ENCODE results near the gene IL21R.

The IL21R gene

DNA sequence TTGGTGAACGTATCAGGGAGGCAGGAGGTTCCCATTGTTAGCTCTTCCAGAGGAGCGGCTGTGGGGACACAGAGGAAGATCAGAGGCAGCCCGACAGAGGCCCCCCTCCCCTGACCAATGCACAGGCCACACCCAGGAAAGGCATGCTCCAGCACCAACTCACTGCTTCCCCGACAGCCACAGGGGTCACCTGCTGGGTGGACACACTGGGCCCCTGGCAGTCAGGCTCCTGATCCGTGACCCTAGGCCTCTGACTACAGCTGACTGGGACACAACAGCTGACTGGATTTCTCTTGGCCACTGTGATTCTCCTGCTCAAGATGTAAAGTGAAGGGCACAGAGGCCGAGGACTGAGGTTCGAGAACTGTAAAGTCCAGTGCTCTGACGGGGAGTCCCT lies 63.5 kb downstream of the IL21R start:
- no peak for DNase-seq

DNA sequence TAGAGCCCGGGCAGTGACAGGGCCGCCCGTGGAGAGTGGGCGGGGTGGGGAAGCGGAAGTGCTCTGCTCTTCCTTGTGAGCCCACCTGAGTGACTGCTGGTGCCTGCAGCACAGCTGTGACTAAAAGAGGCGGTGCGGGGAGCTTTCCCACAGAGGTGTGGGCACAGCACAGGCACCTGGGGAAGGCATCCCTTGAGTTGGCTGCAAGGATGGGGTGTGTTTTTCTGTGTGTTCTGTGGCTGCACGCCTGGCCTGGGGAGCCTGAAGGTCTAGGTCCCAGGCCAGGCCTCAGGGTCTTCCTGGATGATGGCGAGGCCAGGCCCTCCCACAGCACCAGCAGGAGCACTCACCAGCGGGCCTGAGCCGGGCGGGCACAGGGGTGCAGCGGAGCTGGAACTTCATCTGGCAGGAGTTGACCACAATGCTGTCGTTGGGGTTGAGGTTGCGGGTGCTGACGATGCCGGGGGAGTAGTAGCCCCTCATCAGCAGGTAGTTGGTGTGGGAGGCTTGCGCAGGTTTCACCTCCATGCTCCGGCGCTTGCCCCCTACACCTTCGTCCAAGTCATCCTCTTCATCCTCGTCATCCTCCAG lies 67.1 kb downstream of the IL21R start:
- no peak for DNase-seq

DNA sequence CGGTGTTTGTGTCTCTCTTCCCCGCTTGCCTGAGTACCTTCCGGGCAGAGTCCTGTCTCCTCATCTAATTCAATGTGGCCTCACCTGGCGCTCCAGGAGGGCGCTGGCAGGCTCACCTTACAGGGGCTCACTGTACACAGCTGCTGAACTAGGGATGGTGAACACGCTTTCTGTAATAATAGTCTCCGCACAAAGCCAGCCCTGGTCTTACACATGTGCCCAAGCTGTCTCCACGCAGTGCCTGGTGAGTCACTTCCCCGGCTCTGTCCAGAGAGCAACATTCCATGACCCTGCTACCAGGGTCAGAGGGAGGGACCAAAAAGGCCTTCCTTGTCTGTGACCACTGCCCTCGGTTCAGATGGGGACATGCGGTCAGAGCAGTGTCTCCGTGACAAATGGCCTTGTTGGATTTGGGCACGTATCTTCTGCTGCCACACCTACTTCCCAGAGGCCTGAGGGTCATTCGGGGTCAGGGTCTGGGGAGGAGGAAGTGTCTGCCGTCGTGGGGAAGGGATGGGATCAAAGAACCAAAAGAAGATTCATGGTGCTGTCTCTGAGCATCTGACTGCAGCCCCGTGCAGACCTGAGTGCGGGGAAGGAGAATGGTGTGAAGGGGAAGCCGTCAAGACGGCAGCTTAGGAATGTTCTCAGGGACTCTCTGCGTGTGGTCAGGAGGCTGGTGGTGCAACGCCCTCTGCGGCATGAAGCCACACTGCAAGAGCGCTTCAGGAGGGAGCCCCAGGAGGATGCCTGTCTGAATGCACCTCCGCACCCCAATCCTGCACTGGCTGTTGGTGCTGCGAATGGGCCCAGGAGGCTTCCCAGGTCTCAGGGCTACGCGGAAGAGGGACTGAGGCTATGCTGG lies 68.8 kb downstream of the IL21R start:
- no peak for DNase-seq

DNA sequence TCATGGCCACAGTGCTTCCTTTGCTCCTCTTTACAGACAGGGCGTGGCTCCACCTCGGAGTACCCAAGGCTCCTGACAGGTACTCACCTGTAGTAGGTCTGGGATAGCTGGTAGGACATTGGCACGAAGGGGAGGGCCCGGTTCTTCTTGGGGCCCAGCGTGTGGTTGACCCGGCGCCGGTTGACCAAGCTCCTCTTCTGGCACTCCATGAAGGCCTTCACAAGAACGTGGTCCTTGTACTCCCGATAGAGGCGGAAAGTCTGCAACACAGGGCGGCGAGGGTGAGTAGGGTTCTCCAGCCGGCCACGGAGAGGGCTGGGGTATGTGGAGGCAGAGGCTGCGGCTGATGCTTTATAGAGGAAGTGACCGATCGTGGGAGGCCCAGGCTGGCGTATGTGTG lies 69.7 kb downstream of the IL21R start:
- no peak for DNase-seq

DNA sequence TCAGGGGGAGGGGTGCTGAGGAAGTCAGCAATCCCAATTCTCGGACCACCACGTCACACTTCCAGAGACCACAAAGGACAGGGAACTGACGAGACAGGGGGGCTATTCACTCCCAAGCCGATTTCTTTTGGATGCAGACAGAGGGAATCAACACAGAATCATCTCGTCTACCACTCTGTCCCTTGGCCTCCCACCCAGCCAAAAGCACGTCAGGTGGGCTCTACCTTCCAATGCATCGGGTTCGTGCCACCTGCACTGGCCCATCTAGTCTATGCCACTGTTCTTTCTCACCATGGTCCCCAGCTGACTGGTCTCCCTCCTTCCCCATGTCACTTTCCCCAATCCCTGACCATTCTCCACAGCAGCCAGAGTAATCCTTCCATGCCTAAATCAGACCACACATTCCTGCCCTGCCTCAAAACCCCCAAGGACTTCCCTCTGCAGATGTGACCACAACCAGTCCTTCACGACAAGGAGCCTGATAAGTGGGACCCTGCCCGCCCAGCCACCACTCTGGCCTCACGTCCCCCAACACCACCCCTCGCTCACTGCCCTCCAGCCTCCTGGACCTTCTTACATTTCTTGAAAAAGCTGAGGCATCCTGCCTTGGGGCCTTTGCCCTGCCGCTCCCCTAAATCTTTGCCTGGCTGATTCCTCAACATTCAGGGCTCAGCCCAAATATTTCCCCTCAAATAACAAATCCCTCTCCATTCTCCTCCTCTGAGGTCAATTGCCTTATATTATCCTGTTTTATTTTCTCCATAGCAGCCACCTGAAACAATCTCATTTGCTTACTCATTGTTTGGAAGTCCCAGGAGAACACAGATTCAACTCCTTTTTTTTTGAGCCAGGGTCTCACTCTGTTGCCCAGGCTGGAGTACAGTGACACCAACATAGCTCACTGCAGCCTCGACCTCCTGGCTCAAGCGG lies 70.4 kb downstream of the IL21R start:
- no peak for DNase-seq

DNA sequence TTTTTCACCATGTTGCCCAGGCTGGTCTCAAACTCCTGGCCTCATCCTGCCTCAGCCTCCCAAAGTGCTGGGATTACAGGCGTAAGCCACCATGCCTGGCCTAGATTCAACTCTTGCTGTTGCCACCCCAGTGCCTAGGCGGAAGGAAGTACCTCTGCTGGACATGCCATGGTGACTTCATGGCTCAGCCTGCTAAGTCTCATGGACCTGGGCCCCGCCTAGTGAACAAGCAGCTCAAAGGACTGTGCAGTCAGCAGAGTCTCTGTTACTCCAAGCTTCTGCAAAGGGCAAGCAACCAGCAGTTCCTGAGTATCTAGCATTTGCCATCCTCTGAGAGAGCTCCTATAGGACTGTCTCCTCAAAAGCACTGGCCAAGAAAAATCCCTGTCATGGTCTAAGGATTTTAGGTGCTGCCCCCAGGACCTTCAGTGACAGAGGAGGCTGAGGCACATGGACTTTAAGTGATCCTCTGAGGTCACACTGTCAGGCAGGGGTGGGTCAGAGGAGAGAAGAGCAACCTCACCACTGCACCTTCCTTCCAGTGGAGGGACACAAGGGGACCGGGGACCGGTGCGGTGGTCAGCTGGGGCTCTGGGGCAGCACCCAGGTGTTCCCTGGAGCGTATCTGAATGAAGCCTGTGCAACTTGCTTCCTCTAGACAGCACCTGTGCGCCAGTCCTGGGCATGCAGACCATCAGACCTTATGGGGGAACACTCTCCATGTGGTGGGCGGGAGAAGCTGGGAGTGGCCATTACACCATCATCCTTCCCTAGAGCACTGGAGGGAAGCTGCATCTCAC lies 71.3 kb downstream of the IL21R start:
- DNase-seq = no peak

DNA sequence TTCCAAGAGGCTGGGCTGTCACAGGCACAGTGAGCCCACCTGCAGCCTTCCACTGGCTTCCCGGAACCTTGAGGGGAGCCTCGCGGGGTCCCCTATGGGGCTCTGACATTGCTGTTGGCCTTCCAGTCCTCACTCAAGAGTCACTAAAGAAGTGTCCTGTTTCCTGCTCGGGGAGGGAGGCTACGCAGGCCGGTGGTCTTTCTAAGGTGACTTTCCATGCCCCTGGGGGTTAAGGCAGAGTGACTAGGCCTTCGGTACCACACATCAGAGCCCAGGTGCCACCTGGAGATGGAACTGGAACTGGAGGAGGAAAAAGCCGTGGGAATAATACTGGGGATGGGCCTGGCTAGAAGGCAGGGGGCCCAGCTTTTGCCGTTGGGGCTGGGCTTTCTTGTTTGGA lies 72.1 kb downstream of the IL21R start:
- DNase-seq = no peak

DNA sequence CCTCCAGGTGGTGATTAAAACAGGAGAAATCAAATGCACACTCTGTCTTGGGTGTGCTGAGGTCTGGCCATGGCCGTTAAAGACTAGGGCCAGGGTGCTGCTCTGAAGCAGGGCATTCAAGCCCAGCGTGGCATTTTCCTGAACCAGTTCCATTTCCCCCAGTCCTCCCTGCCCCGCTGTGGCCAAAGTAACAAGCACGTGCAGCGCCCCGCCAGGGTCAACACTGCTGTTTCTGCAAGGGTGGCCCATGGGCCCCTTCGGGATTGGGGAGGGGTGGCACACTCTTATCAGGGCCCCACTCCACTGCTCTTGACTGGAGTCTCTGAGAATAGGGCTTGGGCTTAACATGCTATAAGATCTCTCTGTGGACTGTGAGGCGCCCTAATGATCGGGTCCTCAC lies 72.9 kb downstream of the IL21R start:
- no peak for DNase-seq

DNA sequence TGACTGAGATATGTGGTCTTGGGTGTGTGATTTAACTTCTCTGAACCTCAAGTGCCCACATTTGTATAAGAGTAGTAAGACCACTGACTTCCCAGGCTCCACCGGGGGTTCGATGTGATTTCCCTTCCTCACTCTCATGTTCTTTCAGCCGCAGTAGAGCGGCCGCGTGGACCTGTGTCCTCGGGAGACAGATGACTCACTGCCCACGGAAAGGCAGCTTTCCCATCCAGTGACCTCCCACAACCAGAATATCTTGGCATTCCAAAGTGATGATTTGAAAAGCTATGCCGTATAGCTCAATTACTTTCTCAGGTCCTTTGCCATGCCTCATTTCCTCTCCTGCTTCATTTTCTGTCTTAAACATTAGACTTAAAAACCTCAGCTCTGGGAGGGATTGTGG lies 73.6 kb downstream of the IL21R start:
- no peak for DNase-seq

DNA sequence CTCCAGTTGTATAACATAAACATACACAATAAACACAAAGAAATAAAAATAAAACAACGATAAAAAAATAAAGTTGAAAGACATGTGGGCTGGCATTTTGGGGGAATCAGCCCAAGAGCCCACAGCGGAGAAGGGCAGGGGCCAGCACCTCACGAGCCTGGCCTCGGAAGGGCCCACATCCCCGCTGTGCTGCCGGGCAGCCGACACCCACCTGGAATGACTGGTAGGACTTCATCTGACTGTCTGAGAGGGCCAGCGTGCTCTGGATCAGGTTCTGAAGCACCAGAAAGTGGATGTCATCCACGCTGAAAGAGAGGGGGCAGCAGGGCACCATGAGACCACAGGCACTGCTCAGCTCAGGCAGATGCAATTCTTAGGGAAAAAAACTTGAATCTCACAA lies 74.3 kb downstream of the IL21R start:
- no peak for DNase-seq

DNA sequence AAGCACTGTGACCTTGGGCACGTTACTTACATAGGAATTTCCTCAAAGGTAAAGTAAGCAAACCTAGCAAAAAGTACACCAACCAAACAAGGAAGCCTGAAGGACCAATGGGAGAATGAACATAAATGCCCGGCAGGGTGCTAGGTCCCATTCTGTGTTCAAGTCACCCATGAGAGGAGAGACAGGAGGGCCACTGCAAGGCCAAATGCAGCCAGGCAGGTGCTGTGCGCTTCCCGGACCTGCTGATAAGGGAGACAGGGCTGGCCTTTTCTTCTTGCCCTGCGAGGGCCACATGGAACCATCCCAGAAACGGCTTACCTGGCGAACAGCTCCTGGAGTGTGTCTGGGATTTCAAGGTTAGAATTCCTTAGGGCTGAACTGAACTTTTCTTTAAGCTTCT lies 78.8 kb downstream of the IL21R start:
- DNase-seq = no peak

DNA sequence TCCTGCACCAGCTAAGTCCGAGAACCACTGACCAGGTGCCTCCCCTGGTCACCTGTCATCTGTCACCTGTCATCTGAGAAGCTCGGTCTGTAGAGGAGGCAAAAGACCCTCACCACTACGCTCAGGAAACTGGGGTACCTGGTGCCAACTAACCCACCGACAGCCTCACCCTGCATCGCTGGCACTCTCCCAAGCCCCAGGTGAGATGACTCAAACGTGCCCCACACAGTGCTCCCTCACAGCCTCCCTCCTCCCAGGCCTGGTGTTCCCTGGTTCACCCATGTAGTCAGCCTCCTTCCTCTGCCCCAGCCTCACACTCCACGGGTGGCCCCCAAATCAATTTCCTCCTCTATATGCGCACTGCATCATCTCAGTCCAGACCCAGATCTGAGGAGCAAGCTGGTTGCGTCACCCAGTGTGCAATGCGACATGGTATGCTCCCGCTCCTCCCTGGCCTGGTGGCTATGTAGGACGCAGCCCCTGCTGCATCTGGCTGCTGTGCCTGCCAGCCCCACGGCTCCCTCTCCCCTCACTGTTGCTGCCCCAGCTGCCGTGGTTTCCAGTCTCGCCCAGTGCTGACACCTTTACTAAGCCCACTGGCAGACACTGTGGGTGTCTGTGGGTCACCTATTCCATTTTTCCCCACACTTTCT lies 79.4 kb downstream of the IL21R start:
- no peak for DNase-seq

DNA sequence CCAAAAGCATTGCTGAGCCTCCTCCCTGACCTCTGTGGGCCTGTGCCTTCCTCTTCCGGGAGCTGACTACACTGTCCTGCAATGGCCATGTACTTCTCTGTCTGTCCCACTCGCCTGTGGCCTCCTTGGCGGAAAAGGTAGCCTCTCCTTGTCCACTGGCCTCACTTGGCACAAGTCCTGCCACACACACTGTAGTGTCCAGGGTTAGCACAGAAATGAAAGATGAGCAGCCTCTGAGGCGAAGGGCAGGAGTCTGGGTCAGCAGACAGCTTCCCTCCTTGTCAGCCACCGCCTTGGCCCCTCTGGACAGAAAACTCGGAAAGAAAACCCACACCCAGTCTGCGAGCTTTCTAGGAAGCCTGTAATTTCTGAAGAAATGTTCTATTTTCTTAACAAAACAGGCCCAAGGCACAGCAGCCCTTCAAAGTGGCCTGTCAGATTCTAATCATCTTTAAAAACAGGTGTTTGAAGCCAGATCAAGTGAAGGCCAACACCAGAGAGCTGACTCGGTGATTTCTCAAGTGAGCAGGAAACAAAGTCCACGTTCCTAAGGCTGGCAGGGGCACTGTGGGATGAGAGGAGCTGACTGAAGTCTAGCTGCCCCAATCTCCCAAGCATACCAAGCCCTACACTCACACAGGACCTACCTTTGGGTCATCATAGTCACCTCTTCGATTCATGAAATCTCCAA lies 80.6 kb downstream of the IL21R start:
- no peak for DNase-seq

DNA sequence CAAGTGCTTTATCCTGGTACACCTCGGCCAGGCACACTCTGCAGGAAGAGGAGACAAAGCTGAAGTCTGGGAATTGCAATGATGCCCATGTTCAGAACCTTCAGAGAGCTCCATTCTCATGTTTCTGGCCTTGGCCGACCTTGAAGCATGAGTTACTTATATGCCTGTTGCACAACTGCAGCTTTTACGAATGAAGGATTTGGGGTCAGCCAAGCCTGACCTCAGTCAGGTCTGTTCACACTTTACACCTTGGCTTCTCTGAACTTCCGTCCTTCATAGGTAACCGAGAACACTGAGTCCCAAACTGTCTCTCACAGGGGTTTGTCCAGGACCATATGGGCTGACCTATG lies 81.1 kb downstream of the IL21R start:
- no peak for DNase-seq

DNA sequence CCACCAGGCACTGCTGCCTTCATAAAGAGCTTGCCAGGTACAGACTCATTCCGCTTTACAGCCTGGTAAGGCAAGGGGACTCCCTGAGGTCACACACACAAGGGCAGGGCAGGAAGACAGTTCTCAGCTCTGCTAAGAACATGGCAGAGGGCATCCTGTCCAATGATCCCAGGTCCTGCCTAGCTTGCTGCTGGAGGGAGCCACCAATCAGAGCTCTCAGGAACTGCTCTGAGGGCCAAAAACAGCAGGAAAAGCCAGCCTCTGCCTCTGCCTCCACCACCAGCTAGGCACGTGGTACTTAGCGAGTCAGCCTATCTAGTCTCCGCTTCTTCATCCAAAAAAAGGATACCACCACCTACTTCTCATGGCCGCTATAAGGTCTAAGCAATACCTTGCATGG lies 81.7 kb downstream of the IL21R start:
- DNase-seq = no peak

DNA sequence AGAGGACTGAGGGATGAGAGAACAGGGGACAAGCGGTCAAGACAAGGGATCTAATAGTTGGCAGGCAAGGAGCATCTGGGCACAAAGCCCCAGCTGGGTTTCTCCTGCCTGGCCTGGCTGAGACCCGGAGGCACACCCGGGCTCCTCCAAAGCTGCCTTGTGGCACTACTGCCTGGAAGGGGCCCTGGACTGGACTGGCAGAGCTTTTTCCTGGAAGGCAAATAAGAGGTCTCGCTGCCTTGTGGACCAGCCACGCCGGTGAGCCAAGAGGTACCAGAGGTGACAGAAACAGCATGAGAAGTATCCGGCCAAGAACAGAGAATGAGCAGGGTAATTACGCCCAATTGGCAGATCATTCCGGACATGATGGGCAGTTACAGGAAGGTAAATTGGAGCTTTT lies 83.2 kb downstream of the IL21R start:
- no peak for DNase-seq

DNA sequence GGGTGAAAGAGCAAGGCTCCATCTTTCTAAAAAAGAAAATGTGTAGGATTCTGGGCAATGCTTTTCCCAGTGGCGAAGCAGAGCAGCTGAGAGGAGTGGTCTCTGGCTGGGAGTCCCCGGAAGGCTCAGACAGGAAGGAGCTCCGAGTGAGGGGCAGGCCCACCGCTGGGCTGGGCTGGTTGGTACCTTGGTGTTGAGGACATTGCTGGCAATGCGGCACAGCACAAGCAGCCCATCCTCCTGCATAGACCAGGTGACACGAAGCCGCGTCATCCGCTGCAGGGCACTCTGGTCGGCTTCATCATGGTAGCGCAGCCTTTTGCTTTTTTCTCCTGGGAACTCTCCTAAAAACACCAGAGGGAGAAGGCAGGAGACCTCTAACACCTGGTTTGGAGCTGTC lies 83.8 kb downstream of the IL21R start:
- DNase-seq = no peak

DNA sequence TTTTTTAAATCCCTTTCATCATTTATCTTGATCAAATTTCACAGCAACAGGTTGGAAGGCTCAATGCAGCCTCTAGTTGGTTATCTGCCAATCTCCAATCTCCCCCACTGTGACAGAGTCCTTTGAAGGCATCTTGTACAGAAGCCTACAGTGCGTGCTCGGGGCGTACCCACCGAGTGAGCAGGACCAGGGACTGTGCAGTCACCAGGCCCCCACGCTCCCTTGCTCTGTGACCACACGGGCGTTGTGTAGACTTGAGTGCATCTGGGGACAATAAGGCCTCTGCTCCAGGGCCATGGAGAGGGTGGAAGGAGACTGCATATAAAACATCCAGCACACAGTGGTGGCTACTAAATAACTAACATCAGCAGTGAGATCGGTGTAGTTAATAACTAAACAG lies 84.4 kb downstream of the IL21R start:
- no peak for DNase-seq

DNA sequence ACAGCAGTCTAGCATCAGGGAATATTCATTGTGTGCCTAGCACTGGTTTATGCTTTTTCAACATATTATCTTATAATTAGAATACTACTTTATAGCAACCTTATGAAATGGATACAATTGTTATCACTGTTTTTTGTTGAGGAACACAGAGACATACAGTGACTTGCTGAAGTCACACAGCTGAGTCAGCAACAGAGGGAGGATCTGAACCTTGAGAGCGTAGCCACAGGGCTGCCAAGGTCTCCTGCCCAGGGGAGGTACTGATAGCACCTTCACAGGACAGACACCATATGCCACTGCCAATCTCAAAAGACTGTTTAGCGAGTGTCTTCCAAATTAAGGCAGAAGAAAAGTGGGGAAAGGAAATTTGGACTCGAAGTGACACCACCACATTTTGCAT lies 84.8 kb downstream of the IL21R start:
- no peak for DNase-seq

DNA sequence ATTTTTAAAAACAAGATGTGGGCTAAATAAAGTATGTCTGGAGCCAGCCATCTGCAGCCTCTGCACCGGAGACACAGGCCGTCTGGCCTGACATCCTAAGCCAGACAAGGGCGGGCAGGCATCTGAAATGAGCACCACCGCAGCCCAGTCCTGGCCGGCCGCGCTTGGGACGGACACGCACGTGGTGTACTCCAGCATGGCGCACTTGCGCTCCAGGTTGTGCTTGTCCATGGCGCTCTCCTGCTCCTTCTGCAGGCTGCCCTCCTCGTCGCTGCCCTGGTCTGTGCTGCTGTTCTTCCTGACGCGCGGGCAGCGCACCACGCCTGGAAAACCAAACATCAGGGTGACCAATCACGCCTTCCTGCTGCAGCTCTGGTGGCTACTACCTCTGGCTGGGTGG lies 87.4 kb downstream of the IL21R start:
- DNase-seq = no peak

DNA sequence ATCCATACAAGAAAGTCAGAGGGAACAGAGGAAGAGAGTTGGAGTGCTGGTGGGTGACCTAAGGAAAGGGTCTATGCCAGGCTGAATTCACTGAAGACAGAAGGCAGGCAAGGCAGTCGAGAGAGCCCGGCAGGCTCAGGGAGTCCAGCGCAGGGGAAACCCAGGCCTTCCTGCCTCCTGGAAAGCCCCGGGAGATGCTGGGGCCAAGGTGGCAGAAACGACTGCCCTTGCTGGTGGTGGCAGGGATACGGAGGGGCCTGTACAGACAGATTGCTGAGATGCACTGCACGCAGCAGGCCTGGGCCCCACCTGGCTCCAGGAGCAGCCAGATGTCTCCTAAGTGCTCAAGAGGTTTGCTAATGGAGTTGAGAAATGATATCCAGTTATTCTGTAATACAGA lies 87.9 kb downstream of the IL21R start:
- DNase-seq = no peak
